Kidney capillary endothelial cell (primary cell): ENCODE data around the gene PLEKHA1.

Source experiments
- DNase-seq: peaks from one replicate; pipeline ENCODE4 v3.0.0-alpha.2; 2018; ENCODE audit warnings: low spot score

The PLEKHA1 gene

DNA sequence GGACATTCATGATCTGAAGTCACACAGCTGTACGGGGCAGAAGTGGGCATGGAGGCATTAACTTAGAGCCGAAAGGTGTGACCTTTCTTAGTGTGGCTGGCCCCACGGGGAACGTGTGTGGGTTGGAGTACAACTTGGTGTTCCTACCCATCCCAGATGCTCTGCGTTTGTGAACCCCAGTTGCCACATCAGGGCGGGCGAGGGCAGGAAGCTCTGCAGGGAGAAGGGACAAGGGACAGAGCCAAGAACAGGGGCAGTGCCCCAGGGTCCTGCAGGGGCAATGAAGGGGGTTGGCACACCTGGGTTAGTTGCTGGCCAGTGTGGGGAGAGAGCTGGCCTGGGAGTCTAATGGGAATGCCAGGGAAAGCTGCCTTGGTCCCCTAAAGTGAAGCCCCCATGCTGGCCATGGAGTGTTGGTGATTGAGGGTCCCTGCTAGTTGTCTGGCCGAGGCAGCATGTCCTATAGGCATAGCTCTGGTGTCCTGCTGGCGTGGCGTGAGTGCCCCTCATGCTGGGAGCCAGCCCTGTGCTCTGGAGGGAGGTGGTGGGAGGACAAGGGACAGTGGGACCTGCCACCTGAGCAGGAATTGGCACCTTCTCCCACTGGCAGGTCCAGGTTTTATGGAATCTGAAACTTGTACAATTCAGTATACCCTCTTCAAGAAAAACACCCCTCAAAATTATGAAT lies 105.8 kb downstream of the PLEKHA1 start:
- DNase-seq: no peak

DNA sequence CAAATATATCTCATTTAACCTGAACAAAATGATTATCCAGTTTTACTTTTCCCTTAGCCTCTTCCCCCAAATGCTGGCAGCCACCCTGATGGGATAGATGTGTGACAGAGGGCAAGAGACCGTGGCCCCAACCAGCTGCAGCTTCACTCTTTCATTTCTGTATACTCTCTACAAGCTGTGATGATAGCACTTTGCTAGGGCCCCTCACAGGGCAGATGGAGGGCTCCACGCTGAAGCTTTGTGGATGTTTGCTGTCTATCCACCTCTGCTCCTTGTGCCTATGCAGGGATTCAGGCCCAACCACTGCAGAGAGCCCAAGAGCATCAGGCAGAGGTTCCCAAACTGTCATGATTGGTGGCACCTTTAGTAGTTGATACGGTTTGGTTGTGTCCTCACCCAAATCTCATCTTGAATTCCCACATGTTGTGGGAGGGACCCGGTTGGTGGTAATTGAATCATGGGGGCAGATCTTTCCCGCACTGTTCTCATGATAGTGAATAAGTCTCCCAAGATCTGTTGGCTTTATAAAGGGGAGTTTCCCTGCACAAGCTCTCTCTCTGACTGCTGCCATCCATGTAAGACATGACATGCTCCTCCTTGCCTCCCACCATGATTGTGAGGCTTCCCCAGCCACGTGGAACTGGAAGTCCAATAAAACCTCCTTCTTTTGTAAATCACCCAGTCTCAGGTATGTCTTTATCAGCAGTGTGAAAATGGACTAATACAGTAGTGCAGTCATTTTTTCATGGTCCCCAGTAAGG lies 107.0 kb downstream of the PLEKHA1 start:
- no peak for DNase-seq
